ENCODE data around the gene PRDM16.

The PRDM16 gene

DNA sequence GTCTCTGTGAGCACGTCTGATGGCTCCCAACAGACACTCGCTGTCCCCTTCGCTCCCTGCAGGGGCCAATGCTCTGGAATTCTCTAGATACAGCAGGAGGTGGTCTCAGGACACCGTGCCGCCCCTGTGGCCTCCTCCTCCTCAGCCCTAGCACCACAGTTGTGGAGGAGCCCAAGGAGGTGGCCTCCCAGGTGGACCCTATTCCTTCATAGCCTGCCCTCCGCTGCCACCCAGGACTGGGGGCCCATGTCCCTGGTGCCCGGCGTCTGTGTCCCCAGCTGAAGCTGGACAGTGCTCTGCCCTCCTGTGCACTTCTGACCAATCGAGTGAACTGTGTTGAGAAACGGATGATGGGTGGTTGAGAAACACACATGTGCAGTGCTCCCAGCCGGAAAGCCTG, 235.7 kb downstream of the PRDM16 start:
- DNase-seq (ENCODE audit: low read depth) = no peak

DNA sequence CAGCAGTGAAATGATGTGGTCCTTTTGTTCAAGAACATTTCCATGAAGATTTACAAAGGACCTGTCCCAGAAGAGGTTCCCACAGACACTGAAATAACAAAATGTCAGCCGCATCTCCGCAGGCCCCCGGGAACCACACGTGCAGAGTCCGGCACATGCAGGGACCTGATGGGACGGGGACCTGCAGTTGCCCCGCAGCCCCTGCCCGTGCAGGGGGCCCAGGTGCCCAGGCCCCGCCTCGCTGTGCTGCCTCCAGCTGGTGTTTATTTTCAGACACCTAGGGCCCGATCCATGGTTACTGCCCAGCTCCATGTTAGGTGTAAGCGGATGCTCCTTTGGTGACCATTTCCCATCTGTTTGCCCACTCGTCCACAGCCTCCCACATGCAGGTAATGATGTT, 236.2 kb downstream of the PRDM16 start:
- no peak for DNase-seq (ENCODE audit: low read depth)

DNA sequence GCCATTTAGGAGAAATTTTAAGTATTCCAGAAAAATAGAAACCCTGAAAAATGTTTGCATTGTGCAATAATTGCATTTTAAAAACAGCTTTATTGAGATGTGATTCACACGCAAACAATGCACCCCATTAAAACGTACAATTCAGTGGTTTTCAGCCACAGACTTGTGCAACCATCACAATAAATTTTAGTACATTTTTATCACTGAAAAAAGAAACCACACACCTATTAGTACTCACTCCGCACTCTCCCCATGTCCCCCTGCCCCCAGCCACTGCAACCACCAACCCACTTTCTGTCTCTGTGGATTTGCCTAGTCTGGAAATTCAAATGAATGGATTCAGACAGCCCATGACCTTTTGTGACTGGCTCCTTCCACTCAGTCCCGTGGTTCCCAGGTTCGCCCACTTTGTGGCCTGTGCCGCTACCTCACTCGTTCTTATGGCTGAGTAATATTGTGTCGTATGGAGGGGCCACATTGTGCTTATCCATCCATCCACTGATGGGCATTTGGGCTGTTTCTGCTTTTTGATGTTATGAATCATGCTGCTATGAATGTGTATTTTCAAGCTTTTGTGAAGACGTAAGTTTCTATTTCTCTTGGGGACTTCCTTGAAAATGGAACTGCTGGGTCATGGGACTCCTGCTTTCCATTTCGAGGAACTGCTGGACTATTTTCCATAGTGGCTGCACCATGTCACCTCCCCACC, 237.7 kb downstream of the PRDM16 start:
- DNase-seq (ENCODE audit: low read depth) = no peak

DNA sequence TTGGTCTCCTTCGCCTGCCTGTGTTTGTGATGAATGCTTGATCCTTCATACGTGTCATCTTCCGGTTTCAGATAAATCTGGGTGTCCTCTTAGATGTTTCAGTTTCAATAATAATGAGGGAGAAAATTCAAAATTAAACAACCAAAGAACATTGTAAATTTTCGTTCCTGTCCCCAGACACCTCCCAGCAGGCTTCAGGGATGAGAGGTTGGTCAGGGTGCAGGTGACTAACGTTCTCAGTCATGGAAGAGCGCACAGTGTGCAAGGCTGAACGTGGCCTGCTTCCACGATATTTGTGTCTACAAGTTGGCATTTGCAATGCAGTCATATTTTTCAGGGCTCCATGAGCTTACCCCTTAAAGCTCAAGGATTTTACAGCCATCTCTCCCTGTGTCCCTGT, 238.4 kb downstream of the PRDM16 start:
- no peak for DNase-seq (ENCODE audit: low read depth)

DNA sequence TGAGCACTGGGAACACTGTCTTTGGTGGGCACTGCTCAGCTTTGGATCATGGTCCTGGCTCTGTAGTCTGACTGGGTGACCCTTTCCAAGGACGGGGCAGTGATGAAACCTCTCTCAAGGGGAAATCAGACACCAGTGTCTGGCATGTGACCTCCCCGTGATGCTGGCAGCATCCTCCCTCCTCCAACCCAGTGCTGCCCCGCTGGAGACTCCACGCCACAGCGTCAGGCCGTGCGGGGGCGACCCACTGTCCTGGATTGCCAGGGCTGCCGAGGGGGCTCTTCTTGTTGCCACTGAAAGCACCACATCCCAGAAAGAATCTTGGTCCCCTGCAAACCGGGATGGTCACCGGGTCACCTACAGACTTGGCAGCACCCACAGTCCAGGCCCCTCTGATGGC, 239.1 kb downstream of the PRDM16 start:
- DNase-seq (ENCODE audit: low read depth) = no peak

DNA sequence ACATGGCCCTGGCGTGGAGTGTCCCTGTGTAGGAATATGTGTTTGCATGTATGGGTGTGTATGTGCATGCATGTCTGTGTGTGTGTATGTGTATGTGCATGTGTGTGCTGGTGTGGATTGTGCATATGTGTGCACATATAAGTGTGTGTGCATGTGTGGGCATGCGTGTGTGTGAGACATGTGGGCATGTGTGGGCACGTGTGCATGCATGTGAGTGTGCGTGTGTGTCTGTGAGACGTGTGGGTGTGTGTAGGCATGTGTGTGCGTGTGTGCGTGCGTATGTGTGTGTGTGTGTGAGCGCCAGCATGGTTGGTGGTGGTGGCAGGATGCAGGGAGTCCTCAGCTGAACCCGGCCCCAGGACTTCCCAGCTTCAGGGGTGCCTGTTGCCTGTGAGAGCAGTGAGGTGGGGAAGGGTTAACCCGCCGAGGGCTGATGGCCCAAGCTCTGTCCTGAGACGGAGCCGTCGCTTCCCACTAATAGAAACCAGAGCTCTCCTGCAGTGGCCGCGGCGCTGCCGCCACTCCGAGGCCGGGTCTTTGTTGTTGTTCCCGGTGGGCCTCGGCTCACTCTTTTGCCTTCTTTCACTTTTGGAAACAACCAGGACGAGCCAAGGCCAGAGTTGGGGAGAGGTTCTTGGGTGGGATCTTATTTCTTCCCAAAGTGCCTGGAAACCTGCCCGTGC, 241.9 kb downstream of the PRDM16 start:
- DNase-seq (ENCODE audit: low read depth) = no peak

DNA sequence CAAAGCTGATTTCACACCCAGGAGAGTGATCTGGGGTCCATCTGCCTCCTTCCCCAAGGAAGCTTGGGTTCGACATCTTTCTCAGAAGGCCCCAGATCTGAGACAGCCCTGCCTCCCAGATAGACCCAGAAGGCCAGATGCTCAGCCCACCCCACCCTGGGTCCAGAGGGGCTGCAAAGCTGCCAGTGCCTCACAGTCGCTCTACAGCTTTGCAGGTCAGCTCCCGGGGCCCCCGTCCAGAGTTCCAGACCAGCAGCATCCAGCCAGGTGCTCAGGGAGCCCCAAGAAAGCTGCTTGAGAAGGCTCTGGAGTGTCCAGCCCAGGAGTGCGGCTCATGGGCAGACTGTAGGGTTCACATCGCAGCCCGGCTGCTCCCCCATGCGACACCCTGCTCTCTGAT, 242.7 kb downstream of the PRDM16 start:
- DNase-seq (ENCODE audit: low read depth) = no peak

DNA sequence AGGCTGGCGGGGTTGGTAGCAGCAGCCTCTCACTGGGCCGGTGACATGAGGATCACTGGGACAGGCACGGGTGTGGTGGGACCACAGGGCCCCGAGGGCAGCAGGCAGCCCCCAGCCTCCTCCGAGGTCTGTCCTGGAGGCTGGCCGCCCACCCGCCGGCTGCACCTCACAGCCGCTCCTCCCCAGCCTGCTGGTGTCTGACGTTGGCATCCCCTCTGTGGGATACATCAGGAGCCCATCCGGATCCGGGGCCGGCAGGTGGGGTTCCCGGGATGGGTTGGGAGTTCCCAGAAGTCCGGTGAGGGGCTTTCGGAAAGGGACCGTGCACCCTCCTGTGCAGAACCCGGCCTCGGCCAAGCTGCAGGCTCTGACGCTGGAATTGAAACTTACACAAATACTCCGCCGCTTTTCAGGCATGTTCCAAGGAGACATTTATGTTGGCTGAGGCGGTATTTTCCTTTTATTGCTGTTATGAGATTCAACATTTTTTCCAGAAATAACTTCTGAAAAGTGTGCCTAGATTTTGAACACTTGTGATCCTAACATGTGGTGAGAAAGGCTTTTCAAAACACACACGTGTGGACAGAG, 243.4 kb downstream of the PRDM16 start:
- DNase-seq (ENCODE audit: low read depth) = no peak

DNA sequence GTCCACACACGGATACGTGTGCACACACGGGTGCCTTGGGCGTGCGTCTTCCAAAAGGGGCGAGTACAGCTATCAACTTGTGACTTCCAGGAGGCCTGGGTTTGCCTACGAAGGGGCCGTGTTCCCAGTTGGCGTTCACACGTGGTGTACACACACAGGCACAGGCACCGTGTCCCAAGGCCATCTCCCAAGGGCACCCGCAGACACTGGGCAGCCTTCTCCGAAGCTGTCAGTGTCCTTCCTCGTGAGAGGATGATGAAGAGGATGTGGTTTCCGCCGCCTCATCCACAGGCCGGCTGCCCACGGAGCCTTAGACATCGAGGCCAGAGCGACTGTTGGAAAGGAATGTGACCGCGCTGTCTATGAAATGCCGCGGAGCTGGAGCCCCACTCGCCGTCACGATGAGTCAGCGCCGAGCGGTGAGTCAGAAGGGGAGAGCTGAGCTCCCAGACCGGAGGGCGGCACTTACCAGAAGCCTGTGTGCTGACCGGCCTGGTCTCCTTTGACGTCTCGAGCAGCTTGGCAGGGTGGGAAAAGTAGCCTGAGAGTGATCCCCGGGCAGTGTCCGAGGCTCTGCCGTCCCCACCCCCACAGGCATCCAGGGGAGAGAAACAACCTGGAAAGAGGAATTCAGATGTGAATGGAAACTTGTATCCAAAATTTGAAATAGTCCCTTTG, 244.0 kb downstream of the PRDM16 start:
- no peak for DNase-seq (ENCODE audit: low read depth)

DNA sequence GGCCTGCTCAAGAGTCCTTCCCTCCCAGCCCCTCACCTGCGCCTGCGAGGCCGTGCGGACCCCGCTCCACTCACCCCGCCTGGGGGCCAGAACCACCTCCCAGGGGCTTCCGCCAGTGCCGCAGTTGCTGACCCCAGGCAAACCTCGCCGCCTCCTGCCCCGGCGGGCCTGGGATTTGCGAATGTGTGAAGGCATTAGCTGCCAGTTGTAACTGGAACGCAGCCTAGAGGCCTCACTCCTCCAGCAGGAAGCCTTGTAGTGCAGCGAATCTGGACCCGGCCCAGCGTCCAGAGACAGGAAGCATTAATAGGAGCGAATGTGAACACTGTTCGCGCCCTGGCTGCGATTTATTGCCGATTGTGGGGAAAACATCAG, 244.6 kb downstream of the PRDM16 start:
- no peak for DNase-seq (ENCODE audit: low read depth)

DNA sequence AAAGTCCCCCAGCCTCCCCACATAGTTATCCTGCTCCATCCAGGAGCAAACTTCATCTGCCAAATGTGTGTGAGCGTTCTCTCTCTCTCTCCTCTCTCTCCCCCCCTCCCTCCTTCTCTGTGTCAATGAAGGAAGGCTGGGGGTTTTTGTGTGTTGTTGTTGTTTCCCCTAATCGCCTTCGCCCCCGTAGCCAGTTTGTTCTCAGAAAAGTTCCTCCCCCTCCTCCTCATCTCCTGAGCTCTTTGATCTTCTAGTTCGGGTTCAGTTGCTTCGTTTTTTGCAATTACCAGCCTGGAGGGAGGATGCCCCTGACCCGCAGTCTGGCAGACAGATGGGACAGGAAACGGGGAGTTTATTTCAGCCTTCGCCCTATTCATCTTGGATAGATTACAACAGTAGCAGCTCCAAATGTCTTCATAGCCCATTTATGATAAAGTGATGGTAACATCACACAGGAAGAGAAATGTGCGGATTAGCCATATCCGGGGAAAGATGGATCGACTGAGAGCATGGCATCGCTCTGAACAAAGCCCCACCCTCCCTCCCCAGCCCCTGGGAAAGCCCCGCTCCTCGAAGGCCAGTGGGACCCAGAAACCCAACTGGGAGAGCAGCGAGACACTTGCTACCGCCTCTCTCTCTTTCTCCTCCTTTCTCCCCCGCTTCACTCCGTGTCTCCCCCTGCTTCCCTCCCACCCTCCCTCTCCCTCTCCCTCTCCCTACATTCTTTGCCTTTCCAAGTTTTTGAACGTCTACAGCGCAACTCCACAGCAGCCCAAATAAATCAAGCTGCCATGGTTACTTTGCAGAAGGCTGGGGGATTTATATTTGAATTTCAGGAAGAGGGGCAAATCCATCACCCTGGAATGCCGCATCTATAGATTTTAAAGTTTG, 245.7 kb downstream of the PRDM16 start:
- no peak for DNase-seq (ENCODE audit: low read depth)

DNA sequence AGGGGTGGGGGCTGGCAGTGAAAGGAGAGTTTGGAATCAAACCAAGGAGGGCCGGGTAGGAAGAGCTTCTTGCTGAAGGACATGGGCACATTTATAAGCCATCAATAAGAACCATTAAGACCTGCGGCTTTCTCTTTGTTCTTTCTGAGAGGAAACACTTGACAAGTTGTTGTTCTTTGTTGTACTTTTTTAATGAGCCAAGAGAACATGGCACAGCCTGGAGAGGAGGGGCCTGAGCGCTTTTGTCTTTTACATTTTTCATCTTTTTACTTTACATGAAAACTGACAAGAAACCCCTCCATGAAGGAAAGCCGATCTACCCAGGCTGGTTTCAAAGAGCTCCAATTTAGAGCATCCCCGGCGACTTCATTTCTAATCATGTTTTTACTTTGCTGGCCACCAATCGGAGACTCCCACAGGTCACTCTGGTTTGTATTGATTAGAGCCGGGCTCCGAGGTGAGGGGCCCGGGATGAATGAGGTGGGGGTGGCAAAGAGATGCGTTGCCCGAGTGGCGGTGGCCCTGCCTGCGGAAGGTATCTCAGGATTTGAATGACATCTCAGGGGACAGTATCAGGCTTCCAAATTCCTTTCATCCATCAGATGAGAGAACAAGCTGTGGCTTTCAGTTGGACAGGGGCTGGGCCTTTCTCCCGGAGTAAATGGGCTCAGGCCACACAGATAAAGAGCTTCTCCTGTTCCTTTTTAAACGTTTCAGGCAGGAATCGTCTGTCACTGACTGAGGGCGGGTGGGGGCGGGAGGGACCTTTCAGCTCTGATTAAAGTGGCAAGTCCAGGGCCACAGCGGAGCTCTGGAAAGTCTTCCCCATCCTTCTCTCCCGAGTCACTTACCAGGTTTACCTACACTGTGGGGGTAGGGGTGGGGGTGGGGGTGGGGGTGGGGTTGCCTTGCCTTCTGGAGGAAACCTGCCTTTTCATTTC, 246.7 kb downstream of the PRDM16 start:
- no peak for DNase-seq (ENCODE audit: low read depth)

DNA sequence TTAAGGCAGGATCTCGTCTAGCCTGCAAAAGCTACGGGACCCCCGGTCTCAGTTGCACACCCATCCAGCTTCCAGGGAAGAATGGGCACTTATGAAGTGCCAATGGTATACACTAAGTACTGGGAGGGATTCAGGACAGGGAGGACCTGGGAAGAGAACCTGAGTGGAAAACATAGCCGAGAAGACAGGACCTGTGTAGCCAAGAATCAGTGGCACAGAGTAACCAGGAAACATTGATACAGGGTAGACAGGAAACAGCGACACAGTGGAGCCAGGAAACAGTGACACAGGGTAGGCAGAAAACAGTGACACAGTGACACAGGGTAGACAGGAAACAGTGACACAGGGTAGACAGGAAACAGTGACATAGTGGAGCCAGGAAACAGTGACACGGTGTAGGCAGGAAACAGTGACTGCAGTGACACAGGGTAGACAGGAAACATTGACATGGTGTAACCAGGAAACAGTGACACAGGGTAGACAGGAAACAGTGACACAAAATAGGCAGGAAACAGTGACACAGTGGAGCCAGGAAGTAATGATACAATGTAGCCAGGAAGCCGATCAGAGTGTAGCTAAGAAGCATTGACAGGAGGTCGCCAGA, 247.4 kb downstream of the PRDM16 start:
- no peak for DNase-seq (ENCODE audit: low read depth)

DNA sequence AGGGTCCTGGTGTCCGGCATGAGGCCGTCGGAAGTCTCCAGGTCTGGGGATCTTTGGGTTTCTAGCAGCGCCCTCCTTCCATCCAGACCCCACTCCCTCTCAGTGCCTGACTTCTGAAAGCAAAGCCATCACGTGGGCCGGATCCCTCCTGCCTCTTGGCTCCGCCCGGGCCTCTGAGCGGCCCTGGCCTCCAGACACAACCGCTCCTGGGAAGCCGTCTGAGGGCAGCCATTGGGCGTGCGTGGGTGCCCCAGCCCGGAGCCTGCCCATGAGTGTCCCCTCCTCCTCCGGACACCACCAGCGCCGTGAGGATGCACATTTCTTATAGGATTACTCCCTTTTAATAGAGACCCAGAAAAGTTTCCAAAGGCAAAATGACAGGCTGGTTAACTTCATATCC, 248.5 kb downstream of the PRDM16 start:
- no peak for DNase-seq (ENCODE audit: low read depth)

DNA sequence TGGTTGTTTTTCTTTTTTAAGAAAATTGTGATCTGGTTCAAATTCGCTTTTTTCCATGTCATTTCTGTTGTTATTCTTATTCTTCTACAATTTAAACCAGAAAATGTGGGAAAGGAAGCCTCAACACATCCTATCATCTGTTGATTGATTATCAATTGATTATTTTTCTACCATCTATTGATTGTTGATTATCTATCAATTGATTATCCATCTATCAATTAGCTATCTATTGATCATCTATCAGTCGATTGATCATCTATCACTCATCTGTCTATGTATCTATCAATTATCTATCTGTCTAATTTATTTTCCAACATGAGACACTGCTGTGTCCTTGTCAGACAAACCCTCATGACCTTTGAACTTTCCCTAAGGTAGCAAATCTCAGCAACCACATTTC, 249.3 kb downstream of the PRDM16 start:
- no peak for DNase-seq (ENCODE audit: low read depth)

DNA sequence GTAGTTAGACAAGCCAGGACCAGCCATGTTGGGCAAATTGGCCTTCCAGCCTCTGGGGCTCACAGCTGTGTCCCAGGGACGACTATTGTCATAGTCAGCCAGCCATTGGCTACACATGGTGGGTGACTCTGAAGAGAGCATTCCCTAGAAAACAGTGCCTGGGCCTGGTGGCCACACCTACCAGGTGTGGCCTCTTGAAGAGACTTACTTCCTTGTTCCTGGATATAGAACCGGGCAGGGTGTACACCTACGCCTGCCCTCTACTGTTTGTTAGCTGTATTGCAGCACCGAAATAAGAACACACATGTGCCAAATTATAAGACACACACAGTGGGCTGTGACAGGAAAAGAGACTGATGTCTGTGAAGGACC, 250.9 kb downstream of the PRDM16 start:
- no peak for DNase-seq (ENCODE audit: low read depth)

DNA sequence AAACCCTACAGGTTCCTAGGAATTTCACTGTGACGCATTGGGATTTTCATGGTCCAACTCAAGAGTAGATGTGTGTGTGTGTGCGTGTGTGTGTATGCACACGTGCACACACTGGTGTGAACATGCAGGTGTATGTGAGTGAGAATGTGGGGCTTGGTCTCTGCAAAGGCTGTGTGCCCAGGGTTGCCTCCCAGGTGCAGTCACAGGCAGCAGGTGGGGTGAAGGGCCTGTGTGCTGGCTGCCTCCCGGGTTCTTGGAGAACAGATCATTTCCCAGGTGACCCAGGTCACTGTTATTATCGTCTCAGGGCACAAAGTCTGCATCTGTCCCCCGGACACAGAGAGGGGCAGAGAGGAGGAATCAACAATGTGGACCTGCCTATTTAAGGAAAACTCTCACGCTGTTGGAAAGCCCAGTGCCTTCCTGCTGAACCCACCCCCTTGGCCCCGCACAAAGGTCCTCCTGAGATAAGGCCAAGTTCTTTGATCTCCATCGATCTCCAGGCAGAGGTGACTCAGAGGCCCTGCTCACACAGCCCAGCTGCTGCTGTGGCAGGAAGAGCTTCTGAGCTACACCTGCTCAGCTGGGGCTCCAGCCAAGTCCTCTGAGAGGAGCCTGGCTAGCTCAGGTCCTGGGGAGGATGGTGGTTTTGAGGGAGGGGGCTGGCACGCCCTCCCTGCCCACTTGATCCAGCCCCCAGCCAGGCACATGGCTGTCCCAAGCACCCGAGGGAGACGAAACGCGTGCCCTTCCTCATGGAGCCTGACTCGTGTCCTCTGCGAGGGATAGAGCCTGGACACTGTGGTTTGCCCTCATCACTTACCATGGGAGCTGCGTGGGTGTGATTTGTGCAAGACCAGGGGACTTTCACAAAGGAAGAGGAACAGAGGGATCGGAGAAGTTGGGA, 251.5 kb downstream of the PRDM16 start:
- no peak for DNase-seq (ENCODE audit: low read depth)

DNA sequence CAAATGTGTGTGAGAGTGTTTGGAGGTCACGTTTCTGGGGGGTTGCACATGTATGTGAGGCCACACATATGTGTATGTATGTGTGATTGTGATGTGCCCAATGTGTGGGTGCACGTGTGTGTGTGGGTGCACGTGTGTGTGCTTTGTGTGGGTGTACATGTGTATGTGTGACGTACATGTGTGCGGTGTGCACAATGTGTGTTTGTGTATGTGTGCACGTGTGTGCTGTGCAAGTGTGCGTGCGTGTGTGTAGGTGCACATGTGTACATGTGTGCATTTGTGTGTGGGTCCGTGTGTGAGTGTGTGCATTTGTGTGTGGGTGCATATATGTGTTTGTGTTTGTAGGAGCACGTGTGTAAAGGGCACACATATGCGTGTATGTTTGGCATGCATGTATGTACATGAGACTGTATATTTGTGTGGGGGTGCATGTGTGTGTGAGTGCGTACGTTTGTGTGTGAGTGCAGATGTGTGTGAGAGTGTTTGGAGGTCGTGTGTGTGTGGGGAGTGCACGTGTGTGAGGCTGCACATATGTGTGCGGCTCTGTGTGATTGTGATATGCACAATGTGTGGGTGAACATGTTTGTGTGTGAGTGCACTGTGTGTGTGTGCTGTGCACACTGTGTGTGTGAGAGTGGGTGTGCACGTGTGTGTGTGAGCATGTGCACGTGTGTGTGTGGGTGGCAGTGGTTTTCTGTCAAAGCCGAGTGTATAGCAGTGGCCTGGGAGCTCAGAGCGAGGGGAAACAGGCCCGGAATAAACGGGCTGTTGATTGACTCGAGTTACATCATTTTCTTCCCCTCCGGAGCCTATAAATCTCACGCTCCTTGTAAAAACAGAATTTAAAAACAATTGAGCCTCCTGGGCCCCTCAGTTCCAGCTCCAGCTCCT, 252.8 kb downstream of the PRDM16 start:
- DNase-seq (ENCODE audit: low read depth) = no peak
